GM21528 (cell line): ENCODE results near the gene TM4SF4.

Experiments
- ATAC-seq: cut with Tn5 transposase; IDR thresholded peaks from one replicate; pipeline ENCODE4 v1.9.1; 2021; ENCODE audit warnings: mild to moderate bottlenecking, moderate library complexity; ENCODE audit not compliant: unreplicated experiment, low FRiP score

TM4SF4 gene

DNA sequence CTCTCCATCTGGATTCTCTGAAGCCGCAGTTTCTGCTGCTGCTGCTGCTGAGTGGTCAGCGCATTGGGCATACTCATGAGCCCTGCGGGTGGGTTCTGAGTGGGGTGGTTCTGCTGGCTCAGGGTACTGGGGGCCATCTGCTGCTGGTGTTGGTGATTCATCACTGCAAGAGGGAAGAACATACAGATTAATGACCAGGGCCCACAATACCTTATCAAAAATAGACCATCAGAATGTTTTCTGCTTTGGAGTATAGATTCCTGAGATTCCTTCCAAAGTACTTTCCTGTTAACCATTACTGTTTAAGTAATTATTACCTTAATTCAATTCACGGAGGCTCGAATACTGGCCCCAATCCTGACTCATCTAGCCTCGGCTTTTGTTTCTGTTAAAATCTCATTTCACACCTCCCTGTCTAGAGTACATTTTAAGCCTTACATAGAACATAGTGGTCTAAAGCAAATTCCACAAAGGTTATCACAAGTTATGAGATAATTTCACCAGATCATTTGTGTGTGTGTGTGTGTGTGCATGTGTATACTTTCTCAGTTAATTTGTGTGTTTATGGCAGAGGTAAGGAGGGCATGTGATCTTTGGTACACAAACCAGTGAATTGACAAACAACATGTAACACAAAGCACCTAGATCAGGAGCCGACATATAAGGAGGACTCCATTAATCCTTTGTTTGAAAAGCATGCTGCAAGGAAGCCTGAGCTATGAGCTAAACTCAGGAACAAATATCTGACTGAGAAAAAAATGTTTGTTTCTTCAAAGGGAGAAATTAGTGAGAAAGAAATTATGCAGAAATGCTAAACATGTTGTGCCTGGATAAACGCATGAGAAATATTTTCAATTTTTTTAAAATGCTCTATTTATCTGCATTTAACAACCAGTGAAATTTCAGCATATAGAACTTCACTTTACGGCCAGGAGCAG lies 68.1 kb downstream of the TM4SF4 start:
- ATAC-seq: no peak

DNA sequence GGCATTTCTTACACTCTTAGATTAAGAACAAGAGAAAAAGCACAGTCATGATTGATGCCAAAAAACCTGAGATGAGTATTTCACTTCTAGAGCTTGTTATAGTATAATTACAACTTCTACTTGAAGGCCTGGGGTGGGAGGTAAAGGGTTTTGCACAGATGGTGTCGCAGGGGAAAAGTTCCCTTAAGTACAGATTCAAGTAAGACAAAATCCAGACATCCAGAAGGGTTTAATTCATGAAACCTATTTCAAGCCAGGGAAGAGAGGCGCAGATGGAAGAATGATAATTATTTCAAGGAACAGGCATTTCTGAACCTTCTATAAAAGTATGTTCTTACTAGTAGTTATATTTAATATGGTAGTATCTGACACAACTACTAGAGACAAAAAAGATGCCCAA lies 70.6 kb downstream of the TM4SF4 start:
- ATAC-seq: no peak

DNA sequence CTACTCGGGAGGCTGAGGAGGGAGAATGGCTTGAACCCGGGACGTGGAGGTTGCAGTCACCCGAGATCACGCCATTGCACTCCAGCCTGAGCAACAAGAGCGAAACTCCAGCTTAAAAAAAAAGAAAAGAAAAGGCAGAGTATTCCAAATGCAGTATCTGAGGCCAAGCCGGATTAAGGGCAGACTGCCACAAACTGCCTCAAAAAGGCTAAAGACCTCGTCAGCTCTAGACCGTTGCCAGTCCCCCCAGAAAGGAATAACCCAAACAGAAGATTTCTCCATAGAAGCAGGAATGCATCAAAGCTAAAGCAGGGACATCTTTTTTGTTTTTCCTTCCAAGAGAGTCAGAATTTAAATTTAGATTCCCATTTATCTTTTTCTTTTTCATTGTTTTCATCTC lies 72.9 kb downstream of the TM4SF4 start:
- no peak for ATAC-seq

DNA sequence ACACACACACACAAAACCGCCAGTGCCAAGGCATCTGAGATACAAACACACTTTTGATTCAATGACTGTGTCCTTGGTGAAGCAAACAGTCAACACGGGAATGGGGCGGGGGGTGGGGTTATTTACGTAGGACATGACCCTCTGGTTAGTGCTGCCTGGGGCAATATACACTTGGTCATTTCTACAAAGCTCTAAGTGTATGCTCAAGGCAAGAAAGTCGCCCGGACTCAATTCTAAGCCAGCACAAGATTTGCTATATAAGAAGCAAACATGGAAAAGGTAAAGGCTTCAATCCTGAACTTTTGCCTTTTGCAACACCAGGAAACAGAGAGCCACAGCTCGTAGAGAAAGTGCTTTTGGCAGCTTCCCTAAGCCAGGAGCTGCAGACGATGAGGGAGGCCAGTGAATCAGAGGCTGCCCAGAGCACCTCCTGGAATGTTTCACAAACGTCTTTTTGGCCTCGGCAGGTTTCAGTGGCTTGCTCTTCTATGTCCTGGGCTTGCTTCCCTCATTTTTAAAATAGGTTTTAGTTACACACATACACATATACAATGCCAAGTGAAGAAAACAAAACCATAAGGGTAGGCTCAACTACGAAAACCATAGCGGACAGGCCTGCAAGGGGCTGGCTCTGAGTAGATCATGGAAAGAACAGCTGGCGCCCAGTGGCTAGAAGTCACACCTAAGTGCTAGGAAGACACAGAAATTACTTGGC lies 73.6 kb downstream of the TM4SF4 start:
- ATAC-seq: no peak

DNA sequence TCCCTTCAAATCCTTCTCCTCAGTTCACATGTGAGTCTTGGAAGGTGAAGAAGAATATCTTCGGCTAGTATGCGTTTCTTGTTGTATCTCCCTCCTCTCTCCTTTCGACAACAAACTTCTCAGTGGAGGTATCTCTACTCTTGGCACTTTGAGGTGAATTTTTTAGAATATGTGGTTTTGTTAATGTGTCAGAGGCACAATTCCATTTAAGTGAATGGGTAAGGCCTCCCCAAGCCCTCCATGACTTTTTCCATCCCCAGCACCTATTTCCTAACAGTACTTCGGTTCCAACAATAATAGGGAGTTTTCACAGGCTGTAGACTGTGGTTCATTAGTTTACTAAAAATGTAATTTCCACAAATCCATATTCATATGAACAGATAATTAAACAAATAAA lies 74.2 kb downstream of the TM4SF4 start:
- ATAC-seq: no peak

DNA sequence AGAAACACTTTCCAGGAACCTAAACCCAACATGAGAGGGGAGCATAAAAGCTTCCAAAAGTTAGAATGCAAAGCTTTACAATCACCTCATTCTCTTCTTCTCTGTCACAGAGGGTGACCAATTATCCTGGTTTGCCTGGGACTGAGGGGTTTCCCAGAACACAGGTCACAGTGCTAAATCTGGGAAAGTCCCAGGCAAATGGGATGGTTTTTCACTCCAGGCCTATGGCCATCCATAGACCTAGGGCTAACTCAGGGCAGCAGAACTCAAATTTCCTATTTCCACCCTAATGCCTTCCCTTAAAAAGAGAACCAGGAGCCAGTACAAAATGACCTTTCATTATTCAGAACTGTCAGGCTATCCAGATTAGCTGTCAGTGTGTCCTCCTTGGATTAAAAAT lies 77.0 kb downstream of the TM4SF4 start:
- no peak for ATAC-seq

DNA sequence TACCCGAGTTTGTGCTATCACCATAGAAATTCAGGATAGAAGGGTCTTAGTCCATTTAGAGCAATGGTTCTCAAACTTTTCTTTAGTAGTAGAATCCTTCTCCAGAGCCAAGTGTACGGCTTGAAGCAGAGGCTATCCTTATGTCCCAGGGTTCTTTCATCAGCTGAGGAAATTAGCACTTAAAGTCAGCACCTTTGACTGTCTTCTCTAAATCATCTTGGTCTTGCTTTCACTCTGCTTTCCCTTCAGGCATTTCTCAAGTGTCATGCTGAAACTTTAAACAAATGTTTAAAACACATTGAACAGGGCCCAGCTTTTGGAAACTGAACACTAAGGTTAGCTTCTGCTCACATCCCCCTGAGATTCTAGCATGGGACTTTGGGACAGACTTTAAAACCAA lies 78.2 kb downstream of the TM4SF4 start:
- ATAC-seq: no peak
